Esophagus muscularis mucosa (tissue), 4 donors: Measurements from ENCODE around the gene PICALM.

Source experiments
- CTCF ChIP-seq, 3 experiments: fragments of 200-600 bp in 2 of 3; fragments of 450-650 bp in 1 of 3; sonication (generic) in 2 of 3; IDR thresholded peaks; one replicate each; pipeline ENCODE4 v1.5.1; 2017 to 2019; ENCODE audit warnings: antibody characterized with exemption in 3 of 3, mild to moderate bottlenecking in 2 of 3, moderate library complexity in 1 of 3
- EP300 ChIP-seq: sonication (generic); formaldehyde crosslinking; IDR thresholded peaks from one replicate; pipeline ENCODE4 v1.6.1; 2017; ENCODE audit warnings: antibody characterized with exemption
- POLR2A ChIP-seq: fragments of 450-650 bp; IDR thresholded peaks from one replicate; pipeline ENCODE4 v1.6.1; 2017; ENCODE audit warnings: antibody characterized with exemption, moderate library complexity, mild to moderate bottlenecking, low read depth
- POLR2AphosphoS5 ChIP-seq, 2 donors: sonication (generic); formaldehyde crosslinking; IDR thresholded peaks; one replicate each; pipeline ENCODE4 v1.6.1; 2017; ENCODE audit warnings: antibody characterized with exemption in 2 of 2

DNA sequence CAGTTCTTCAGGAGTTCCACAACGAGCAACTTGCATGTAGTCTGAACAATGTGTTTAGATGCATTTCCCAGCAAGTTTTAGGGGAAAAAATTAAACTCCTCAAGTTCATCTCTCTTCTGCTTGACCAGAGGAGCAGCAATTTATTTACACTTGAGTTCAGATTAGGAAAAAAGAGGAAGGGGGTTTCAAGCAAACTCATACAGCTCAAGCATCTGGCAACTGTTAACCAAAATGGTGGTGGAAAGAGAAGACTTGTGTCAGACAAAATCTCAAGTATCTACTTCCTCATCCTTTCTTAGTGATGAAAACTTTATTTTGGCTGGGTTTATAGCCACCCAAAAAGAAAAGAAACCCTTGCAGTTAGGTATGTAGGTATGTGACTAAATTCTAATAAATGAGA, 29.1 kb upstream of the PICALM start:
- TF ChIP-seq CTCF (IDR thresholded peaks at IDR 0.05) (no peak), POLR2A (no peak), EP300 (no peak), POLR2AphosphoS5 (IDR thresholded peaks at IDR 0.05) (no peak)
